Activated CD8-positive, alpha-beta memory T cell treated with anti-CD3 and anti-CD28 coated beads, Interleukin-2, amount 50 U/mL, for 1 hour (primary cell): ENCODE measurements around the gene RAB31.

Experiments
- DNase-seq: peaks from one replicate; pipeline ENCODE4 v3.0.0-alpha.2; 2020; ENCODE audit errors: extremely low read depth

RAB31 gene

GRCh38 chr18:9738266-9738969 is 30.3 kb downstream of the RAB31 start:
- no peak for DNase-seq

- DNase-seq, result no peak
Observed at GRCh38 chr18:9739516-9739915, 31.4 kb downstream of the RAB31 start.

DNA sequence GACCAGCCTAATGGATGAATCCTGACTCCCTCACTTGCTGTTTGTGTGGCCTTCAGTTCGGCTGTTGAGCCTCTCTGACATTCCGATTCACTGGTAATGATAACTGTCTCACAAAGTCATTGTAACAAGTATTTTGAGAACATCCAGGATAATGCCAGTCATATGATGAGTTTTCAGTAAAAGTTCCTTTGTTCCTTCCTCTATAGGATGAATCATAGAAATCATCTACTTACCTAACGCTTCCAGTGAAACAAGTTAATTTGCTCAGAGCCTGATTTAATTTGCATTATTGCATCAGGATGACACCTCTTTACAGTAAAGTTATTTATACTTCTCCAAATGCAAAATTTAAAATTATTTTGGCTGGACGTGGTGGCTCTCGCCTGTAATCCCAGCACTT is 32.0 kb downstream of the RAB31 start:
- no peak for DNase-seq

GRCh38 chr18:9741406-9741792 is 33.3 kb downstream of the RAB31 start:
- DNase-seq, result no peak

- no peak for DNase-seq
Observed at GRCh38 chr18:9741793-9742523, 33.9 kb downstream of the RAB31 start.

DNA sequence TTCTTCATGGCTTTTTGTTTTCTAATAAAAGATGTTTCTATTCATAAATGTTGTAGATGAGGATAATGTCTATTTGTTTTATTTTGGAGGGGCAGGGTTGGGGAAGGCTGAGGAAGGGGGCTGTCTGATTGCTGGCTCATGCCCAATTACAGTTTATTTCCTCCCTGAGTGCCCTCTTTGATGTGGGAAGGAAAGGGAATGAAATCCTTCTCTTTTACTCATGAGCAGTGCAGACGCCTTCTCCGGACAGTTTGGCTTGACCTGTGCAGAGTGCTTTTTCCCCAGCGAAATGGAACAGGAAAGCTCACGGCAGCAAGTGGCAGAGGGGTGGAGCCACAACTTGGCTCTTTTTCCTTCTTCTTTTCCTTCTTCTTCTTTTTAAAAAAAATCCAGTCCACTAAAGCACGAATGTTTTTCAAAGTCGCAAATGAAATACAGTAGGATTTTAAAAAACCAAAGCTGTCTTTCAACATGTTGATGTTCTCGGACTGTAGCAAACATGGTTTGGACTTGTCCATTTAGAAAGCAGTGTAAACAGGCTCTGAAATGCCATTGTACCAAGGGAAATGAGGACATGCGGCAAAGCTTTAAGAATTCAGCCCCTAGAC is 34.5 kb downstream of the RAB31 start:
- DNase-seq, result no peak

GRCh38 chr18:9743200-9744016 is 35.3 kb downstream of the RAB31 start:
- DNase-seq, result no peak

DNA sequence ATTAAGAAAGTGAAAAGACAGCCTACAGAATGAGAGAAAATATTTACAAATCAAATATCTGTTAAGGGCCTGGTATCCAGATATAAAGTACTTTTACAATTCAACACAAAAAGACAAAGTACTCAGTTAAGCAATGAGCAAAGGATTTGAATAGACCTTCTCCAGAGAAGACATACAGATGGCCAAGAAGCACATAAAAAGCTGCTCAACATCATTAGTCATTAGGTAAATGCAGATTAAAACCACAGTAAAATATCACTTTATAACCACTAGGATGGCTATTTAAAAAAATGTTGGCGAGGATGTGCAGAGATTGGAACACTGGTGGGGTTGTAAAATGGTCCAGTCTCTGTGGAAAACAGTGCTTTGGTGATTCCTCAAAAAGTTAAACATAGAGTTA is 38.9 kb downstream of the RAB31 start:
- no peak for DNase-seq

- DNase-seq, result no peak
Observed at GRCh38 chr18:9749611-9750010, 41.5 kb downstream of the RAB31 start.

- DNase-seq, result no peak
Observed at GRCh38 chr18:9750112-9750511, 42.0 kb downstream of the RAB31 start.

DNA sequence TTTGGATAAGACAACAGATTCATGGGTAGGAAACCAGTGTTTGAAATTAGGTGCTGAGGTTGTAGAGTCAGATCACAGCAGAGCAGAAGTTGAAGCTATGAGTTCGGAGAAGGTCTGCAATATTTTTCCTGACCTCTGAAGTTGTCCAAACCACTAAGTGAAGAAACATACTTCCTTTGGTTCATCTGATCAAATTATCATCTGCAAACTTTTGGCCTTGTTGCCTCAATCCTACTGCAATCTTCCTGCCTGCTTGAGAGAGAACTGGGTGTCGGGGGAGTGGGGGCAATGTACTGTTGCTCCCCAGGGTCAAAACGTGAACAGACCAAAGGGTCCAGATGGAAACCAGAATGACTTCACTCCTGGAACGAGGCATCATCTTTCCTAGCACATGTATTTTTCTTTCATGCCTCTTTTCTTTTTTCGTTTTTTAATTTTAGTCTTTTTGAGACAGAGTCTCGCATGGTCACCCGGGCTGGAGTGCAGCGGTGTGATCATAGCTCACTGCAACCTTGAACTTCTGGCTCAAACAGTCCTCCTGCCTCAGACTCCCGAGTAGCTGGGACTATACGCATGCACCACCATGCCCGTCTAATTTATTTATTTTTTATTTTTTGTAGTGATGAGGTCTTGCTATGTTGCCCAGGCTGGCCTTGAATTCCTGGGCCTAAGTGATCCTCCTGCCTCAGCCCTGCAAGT is 42.7 kb downstream of the RAB31 start:
- DNase-seq, result no peak

DNA sequence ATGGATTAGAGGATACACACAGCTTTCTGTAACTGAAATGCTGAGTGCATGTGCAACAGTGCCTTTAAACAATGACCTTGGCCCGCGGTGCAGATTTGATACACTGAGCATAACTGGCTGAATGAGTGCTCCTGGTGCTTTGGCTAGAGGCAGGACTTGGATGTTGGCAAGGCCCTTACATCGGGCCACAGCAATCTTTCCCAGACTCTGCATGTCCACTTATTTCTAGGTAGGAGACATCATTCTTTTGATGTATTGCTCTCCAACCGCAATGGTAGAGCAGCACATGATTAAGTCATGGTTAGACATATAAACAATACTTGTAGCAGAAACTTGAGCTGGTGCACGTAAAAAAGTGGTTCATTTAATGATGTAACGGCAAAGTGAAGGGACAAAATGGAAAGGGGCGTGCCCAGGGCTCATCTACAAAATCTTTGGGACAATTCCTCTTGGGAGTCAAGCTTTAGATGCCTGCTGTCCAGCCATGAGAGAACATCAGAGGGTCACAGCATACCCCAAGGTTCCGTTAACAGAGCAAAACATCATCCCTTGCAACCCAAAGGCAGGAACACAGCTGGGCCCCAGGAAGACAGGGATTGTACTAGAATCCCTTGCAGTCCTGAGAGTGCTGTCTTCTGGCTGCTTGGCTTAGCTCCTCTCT is 43.4 kb downstream of the RAB31 start:
- no peak for DNase-seq

DNA sequence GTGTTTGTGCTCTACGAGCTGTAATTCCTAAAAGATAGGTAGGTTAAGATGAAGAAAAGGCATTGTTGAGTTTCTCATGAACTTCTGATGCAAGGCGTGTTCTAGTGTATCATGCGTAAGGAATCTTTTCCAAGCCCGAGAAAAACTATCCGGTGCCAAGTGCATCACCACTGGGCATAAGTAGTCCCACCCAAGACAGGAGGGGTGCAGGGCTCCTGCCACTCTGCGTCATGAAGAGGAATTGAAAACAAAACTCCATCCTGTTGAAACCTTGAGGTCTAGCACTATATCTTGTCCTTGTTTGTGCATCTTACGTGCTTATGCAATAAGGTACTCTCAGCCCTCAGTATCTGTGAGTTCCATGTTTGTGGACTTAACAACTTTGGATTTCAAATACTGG is 45.7 kb downstream of the RAB31 start:
- no peak for DNase-seq

DNA sequence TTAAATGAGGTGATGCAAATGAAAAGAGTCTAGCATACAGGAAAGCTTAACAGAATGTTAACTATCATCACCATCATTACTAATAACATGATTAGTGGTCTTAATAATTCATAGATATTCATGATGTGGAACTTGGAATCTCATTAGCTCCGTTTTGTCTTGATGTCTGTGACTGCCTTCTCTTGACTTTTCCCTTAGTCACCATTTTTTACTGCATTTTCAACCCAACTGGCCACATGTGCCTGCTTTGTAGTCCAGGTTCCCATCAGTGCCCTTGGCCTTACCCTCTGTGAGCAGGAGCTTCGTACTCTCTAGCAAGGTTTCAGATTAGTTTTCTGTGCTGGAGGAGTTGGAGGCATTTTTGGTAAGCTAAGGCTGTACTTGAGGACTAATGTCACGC is 47.0 kb downstream of the RAB31 start:
- no peak for DNase-seq

GRCh38 chr18:9755615-9756014 is 47.5 kb downstream of the RAB31 start:
- no peak for DNase-seq

DNA sequence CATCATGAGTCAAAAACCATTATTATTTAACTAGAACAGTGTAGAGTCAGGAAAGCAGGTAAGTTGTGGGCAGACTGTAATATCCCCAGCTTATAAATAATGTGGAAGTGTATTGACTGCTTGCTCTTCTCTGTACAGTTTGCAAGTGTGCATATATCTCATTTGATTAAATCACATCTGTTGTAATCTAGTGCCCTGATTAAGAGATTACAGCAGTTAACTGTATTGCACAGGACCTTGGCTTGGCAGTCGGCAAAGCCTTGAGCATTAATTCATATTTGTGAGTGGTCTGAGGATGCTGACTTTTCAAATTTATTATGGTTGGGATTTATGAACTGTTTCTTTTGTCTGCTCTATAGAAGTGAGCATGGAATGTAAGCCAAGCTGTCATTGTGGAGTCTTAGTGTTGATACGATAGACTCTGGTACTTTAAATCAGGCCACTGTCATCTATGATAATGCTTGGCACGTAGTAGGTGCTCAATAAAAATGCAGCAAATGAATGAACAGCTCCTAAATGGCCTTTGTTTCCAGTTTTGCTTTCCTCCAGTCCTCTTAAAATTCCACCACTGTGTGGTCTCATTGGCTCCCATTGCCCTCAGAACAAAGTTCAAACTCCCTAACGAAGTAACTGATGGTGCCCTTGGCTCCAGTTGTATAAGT is 48.3 kb downstream of the RAB31 start:
- DNase-seq, result no peak

DNA sequence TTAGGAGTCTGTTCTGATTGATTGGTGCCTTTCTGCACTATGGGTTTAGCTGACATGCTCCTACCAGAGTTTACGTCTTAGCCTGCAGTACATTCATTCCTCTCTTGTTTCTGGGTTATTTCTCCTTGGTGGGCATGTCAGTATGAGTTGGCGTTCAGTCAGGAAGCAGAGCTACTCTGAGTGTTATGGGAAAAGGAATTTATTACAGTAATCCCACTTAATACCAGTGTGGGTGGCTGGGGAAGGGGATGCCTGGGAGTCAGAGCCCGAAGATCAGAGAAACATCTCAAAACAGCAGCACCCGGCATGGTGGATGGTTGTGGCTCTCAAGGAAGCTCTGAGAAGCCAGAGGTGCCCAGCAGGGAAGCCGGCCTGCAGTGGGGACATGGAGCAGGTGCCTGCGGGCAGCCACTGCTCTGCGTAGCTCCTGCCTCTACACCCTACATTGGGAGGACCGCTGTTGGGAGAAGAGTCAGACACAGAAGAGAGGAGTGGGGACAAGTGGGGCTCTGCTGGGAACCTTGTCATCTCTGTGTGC is 48.9 kb downstream of the RAB31 start:
- no peak for DNase-seq

- no peak for DNase-seq
Observed at GRCh38 chr18:9757827-9758621, 49.9 kb downstream of the RAB31 start.

DNA sequence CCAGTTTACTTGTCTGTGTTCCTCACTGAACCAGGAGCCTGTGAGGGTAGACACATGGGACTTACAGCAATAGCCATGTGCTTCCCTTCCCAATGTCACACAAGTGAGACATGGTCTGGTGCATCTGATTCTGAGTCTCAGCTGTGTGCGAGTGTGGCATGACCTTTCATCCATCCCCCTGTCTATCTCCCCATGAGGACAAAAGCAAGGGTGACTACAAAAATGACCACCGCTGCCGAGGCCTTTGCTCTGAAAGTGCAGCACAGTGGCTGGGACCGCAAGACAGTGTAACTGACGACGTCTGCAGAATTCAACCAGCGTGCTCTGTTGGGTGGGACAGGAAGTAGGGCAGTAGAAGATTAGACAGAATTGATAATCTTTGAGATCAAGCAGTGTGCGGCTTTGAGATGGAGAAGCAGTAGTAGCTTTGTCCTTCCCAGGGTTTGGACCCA is 50.5 kb downstream of the RAB31 start:
- no peak for DNase-seq
